Liver (tissue), 9 donors: Measurements from ENCODE around the gene POFUT1. TPM values are rescaled to one million over a fixed set of nuclear protein-coding genes. Genes with fewer than 3 reads are reported as not detected.
"Not testable (repeated sequence)": the region's sequence is repeated elsewhere in the genome, so short reads cannot be mapped to it uniquely, and the experiment has no call there.

ENCODE experiments used
- DNase-seq: peaks from one replicate; pipeline ENCODE4 v3.0.0-alpha.2; 2017; ENCODE audit warnings: low spot score
- H3K27ac ChIP-seq, 2 donors: one replicate each; pipeline ENCODE4 v1.7.0; 2013; ENCODE audit warnings: inconsistent platforms in 2 of 2, low read length in 2 of 2, control low read depth in 1 of 2, low read depth in 1 of 2, mild to moderate bottlenecking in 1 of 2
- H3K27me3 ChIP-seq, 4 donors: one replicate each; pipeline versions ENCODE4 v1.6.1 to v1.7.0; 2013; ENCODE audit warnings: low read length in 3 of 4, inconsistent platforms in 1 of 4, mild to moderate bottlenecking in 1 of 4, moderate library complexity in 1 of 4; ENCODE audit not compliant: control insufficient read depth in 4 of 4, insufficient read depth in 4 of 4
- H3K36me3 ChIP-seq, 4 donors: one replicate each; pipeline versions ENCODE4 v1.6.1 to v1.7.0; 2013; ENCODE audit warnings: low read length in 3 of 4, mild to moderate bottlenecking in 3 of 4, low read depth in 1 of 4, moderate library complexity in 1 of 4; ENCODE audit not compliant: control insufficient read depth in 4 of 4, insufficient read depth in 3 of 4
- H3K4me1 ChIP-seq, 4 donors: one replicate each; pipeline versions ENCODE4 v1.6.1 to v1.7.0; 2013; ENCODE audit warnings: low read length in 3 of 4, mild to moderate bottlenecking in 3 of 4, moderate library complexity in 1 of 4; ENCODE audit not compliant: control insufficient read depth in 4 of 4, insufficient read depth in 4 of 4
- H3K4me3 ChIP-seq, 3 donors: one replicate each; pipeline versions ENCODE4 v1.6.1 to v1.7.0; 2013; ENCODE audit warnings: low read length in 3 of 3, control low read depth in 1 of 3, low read depth in 1 of 3, mild to moderate bottlenecking in 1 of 3
- H3K9ac ChIP-seq, 2 donors: one replicate each; pipeline ENCODE4 v1.7.0; 2013; ENCODE audit warnings: low read length in 2 of 2, mild to moderate bottlenecking in 2 of 2, moderate library complexity in 2 of 2, control low read depth in 1 of 2, low read depth in 1 of 2
- H3K9me3 ChIP-seq, 4 donors: one replicate each; pipeline versions ENCODE4 v1.6.1 to v1.7.0; 2013; ENCODE audit warnings: low read length in 3 of 4; ENCODE audit not compliant: control insufficient read depth in 4 of 4
- ATF3 ChIP-seq: IDR thresholded peaks from 2 replicates; pipeline ENCODE4 v1.6.1; 2016; ENCODE audit warnings: antibody characterized with exemption
- CTCF ChIP-seq: fragments of 150-350 bp; IDR thresholded peaks from 2 replicates; pipeline ENCODE4 v1.5.1; 2017; ENCODE audit warnings: improper control_type of control experiment, low read depth, low read length; ENCODE audit not compliant: missing input control
- EGR1 ChIP-seq, 2 donors: IDR thresholded peaks; 2 replicates each; pipeline ENCODE4 v1.6.1; 2016 to 2018; ENCODE audit warnings: antibody characterized with exemption in 2 of 2, low read depth in 2 of 2
- FOXA1 ChIP-seq: IDR thresholded peaks from 2 replicates; pipeline ENCODE4 v1.6.1; 2016; ENCODE audit warnings: antibody characterized with exemption
- FOXA2 ChIP-seq: IDR thresholded peaks from 2 replicates; pipeline ENCODE4 v1.6.1; 2016; ENCODE audit warnings: antibody characterized with exemption
- GABPA ChIP-seq, 2 donors: IDR thresholded peaks in 1 of 2; conservative IDR thresholded peaks in 1 of 2; 2 replicates each; pipeline ENCODE4 v1.6.1; 2016; ENCODE audit warnings: antibody characterized with exemption in 2 of 2, mild to moderate bottlenecking in 1 of 2, moderate library complexity in 1 of 2
- HNF4A ChIP-seq, 2 donors: conservative IDR thresholded peaks; 2 replicates each; pipeline ENCODE4 v1.6.1; 2016; ENCODE audit warnings: antibody characterized with exemption in 2 of 2, mild to moderate bottlenecking in 2 of 2
- HNF4G ChIP-seq: IDR thresholded peaks from 2 replicates; pipeline ENCODE4 v1.6.1; 2016; ENCODE audit warnings: antibody characterized with exemption
- JUND ChIP-seq, 2 donors: IDR thresholded peaks; 2 replicates each; pipeline ENCODE4 v1.6.1; 2016; ENCODE audit warnings: antibody characterized with exemption in 2 of 2
- NR2F2 ChIP-seq: IDR thresholded peaks from 2 replicates; pipeline ENCODE4 v1.6.1; 2016; ENCODE audit warnings: antibody characterized with exemption
- RAD21 ChIP-seq, 2 donors: IDR thresholded peaks; 2 replicates each; pipeline ENCODE4 v1.6.1; 2016; ENCODE audit warnings: antibody characterized with exemption in 2 of 2, mild to moderate bottlenecking in 2 of 2
- REST ChIP-seq: IDR thresholded peaks from 2 replicates; pipeline ENCODE4 v1.6.1; 2016; ENCODE audit warnings: antibody characterized with exemption, mild to moderate bottlenecking
- RXRA ChIP-seq, 2 donors: IDR thresholded peaks; 2 replicates each; pipeline ENCODE4 v1.6.1; 2017 to 2018; ENCODE audit warnings: antibody characterized with exemption in 2 of 2, mild to moderate bottlenecking in 1 of 2
- SP1 ChIP-seq: IDR thresholded peaks from 2 replicates; pipeline ENCODE4 v1.6.1; 2018; ENCODE audit warnings: antibody characterized with exemption, mild to moderate bottlenecking
- TAF1 ChIP-seq: conservative IDR thresholded peaks from 2 replicates; pipeline ENCODE4 v1.6.1; 2016; ENCODE audit warnings: antibody characterized with exemption, mild to moderate bottlenecking
- YY1 ChIP-seq: IDR thresholded peaks from 2 replicates; pipeline ENCODE4 v1.6.1; 2016; ENCODE audit warnings: antibody characterized with exemption, mild to moderate bottlenecking
- WGBS: extraction: QIAGEN DNeasy Blood & Tissue Kit; methylation state at CpG from one replicate; pipeline ENCODE4 v1.1.7; 2013; 5-methylcytosine and 5-hydroxymethylcytosine counted together
- polyA plus RNA-seq, 2 donors: library from polyadenylated mRNA; stranded (reverse) in 1 of 2; unstranded in 1 of 2; fragments of 200-250 nt in 1 of 2; fragments of >200 nt in 1 of 2; fragmentation: Nextera tagmentation in 1 of 2; extraction: Ambion mirVana in 1 of 2; gene quantifications; one replicate each; pipeline versions ENCODE4 v1.2.1 to v1.2.3, GENCODE V29; 2013 to 2015
- total RNA-seq, 2 donors: library from RNA; depleted of rRNA; stranded (reverse); fragments of >200 nt; gene quantifications; one replicate each; pipeline ENCODE4 v1.2.3, GENCODE V29; 2014
- TF ChIP-seq, protein P1 (sequence below): IDR thresholded peaks from 2 replicates; pipeline ENCODE4 v1.6.1; 2016; ENCODE audit warnings: antibody characterized with exemption
- TF ChIP-seq, protein P2 (sequence below): IDR thresholded peaks from 2 replicates; pipeline ENCODE4 v1.6.1; 2016; ENCODE audit warnings: antibody characterized with exemption
- donor health status: healthy.
- donor health status: healthy.
- donor health status: healthy.
- donor health status: healthy.
- donor health status: healthy.

POFUT1 gene
- total and polyA plus RNA-seq, 4 donors = 14.6 to 43.3 (median 24.8) TPM

DNA sequence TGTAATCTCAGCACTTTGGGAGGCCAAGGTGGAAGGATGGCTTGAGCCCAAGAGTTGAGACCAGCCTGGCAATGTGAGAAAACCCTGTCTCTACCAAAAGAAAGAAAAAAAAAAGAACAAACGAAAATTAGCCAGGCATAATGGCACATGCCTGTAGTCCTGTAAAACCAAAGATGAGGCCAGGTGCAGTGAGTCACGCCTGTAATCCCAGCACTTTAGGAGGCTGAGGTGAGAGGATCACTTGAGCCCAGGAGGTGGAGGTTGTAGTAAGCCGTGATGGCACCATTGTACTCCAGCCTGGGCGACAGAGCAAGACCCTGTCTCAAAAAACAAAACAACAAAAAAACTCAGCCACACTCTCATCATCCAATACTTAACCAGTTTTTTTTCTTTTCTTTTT, 37.3 kb downstream of the POFUT1 start:
- H3K36me3 ChIP-seq = no peaks in the 10 kb centered on the region
- H3K27me3 ChIP-seq = no peaks in the 10 kb centered on the region
- no peak overlapping the region for H3K9ac ChIP-seq
- peaks cover 3 to 26% (median 16%) of the 10 kb centered on the region in 4 donors for H3K4me1 ChIP-seq
- WGBS = 90% methylated on average over 4 of the region's 4 CpGs
- no peak for TF ChIP-seq YY1
- no peak for TF ChIP-seq NR2F2
- no peak for TF ChIP-seq RAD21 (IDR thresholded peaks at IDR 0.05)
- TF ChIP-seq ATF3 = no peak
- TF ChIP-seq FOXA1 = no peak
- TF ChIP-seq, protein P1, sequence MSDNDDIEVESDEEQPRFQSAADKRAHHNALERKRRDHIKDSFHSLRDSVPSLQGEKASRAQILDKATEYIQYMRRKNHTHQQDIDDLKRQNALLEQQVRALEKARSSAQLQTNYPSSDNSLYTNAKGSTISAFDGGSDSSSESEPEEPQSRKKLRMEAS = no peak
- TF ChIP-seq JUND (IDR thresholded peaks at IDR 0.05) = no peak
- TF ChIP-seq RXRA (IDR thresholded peaks at IDR 0.05) = no peak
- no peak for TF ChIP-seq TAF1
- TF ChIP-seq GABPA (IDR thresholded peaks at IDR 0.05 in 1 of 2, conservative IDR thresholded peaks at IDR 0.05 in 1 of 2) = no peak
- TF ChIP-seq SP1 = no peak
- no peak for TF ChIP-seq FOXA2
- TF ChIP-seq, protein P2, sequence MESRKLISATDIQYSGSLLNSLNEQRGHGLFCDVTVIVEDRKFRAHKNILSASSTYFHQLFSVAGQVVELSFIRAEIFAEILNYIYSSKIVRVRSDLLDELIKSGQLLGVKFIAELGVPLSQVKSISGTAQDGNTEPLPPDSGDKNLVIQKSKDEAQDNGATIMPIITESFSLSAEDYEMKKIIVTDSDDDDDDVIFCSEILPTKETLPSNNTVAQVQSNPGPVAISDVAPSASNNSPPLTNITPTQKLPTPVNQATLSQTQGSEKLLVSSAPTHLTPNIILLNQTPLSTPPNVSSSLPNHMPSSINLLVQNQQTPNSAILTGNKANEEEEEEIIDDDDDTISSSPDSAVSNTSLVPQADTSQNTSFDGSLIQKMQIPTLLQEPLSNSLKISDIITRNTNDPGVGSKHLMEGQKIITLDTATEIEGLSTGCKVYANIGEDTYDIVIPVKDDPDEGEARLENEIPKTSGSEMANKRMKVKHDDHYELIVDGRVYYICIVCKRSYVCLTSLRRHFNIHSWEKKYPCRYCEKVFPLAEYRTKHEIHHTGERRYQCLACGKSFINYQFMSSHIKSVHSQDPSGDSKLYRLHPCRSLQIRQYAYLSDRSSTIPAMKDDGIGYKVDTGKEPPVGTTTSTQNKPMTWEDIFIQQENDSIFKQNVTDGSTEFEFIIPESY = no peak
- TF ChIP-seq HNF4G = no peak
- TF ChIP-seq HNF4A (conservative IDR thresholded peaks at IDR 0.05) = no peak
- no peak for TF ChIP-seq CTCF
- no peak for TF ChIP-seq EGR1 (IDR thresholded peaks at IDR 0.05; ENCODE audit: low read depth in 2 of 2)
- no peak for TF ChIP-seq REST
- DNase-seq = no peak
- H3K27ac ChIP-seq = no peak overlapping the region
- no peak overlapping the region for H3K4me3 ChIP-seq
- no peaks in the 10 kb centered on the region for H3K9me3 ChIP-seq

DNA sequence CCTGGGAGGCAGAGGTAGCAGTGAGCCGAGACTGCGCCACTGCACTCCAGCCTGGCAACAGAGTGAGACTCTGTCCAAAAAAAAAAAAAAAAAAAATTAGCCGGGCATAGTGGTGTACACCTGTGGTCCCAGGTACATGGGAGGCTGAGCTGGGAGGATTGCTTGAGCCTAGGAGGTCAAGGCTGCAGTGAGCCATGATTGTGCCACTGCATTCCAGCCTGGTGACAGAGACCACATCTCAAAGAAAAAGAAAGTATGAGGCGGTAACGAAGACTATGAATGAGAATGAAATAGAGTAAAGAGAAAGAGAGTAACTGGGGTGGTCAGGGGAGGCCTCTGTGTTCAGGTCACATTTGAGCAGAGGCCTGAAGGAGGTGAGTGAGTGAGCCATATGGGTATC, 38.5 kb downstream of the POFUT1 start:
- WGBS = 97% methylated on average over 5 of the region's 5 CpGs
- H3K4me3 ChIP-seq, H3K27me3 ChIP-seq, H3K9me3 ChIP-seq, H3K27ac ChIP-seq, H3K36me3 ChIP-seq, DNase-seq, H3K9ac ChIP-seq: not testable (repeated sequence)
- peaks cover 2 to 17% (median 10%) of the 10 kb centered on the region in 4 donors for H3K4me1 ChIP-seq
